Measurements from ENCODE around the gene NFATC1.

The NFATC1 gene

DNA sequence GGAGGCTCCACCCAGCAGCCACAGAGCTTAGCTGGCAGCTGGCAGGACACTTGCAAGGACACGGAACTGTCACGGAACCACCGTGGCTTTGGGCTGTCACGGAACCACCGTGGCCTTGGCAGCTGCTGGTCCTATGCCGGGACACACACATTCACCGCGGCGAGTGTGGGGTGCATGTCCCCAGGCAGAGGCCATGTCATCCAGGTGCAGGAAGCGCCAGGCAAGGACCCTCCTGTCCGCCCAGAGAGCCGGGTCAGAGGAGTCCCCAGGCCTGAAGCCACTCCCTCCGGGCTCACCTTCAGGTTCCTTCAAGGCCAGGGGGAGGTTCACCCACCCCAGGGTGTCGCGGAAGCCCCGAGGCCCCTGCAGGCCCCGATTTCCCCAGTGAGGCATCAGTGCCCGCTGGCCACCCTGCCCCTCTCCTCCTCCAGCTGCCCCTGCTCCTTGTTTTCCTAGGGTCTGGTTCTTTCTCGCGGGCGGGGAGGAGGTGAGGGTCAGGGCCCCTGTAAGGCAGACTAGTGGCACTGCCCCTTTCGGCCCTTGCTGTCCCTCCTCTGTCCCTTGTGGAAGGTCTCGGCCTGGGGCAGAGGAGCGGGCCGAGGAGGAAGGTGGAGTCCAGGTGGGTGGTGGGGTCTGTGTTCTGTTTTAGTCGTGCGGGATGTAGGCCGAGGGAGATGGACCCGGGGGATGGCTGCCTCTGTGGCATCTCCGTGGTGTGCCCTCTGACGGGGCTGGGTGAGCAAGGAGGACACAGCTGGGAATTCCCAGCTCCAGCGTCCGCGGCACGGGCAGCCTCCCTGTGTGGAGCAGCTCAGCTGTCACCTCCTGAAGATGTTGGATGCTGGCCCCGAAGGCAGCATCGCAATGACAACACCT lies 60.6 kb downstream of the NFATC1 start:
- H3K27ac ChIP-seq = no peak overlapping the region
- H3K4me1 ChIP-seq (ENCODE audit: control insufficient read depth in 1 of 2, insufficient read depth in 1 of 2, low read depth in 1 of 2, low read length in 1 of 2) = no peaks in the 10 kb centered on the region
- H3K4me3 ChIP-seq (ENCODE audit: low read depth in 1 of 2, low read length in 1 of 2) = no peak overlapping the region
- H3K36me3 ChIP-seq = peaks cover 38% of the 10 kb centered on the region
- H3K9me3 ChIP-seq = no peaks in the 10 kb centered on the region
- TF ChIP-seq, protein P1, sequence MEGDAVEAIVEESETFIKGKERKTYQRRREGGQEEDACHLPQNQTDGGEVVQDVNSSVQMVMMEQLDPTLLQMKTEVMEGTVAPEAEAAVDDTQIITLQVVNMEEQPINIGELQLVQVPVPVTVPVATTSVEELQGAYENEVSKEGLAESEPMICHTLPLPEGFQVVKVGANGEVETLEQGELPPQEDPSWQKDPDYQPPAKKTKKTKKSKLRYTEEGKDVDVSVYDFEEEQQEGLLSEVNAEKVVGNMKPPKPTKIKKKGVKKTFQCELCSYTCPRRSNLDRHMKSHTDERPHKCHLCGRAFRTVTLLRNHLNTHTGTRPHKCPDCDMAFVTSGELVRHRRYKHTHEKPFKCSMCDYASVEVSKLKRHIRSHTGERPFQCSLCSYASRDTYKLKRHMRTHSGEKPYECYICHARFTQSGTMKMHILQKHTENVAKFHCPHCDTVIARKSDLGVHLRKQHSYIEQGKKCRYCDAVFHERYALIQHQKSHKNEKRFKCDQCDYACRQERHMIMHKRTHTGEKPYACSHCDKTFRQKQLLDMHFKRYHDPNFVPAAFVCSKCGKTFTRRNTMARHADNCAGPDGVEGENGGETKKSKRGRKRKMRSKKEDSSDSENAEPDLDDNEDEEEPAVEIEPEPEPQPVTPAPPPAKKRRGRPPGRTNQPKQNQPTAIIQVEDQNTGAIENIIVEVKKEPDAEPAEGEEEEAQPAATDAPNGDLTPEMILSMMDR (IDR thresholded peaks at IDR 0.05) = no peak
- H3K27me3 ChIP-seq = no peaks in the 10 kb centered on the region

DNA sequence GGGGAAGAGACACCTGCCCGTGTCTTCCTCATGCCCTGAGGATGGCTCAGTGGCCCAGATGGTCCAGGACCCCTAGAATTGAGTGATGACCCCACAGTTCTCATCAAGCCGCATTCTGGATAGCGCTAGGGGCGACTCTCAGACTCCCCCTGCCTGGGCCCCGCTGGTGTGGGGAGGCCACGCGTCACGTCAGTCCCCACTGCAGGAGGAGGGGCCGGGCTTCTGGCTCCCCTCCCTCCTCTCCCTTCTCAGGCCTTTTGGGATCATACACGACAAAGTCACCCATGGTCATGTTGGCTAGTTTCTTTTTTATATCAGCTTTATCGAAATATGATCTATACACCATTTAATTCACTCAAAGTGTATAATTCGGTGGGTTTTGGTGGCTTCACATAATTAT lies 61.5 kb downstream of the NFATC1 start:
- H3K4me3 ChIP-seq (ENCODE audit: low read depth in 1 of 2, low read length in 1 of 2) = no peak overlapping the region
- H3K36me3 ChIP-seq = peaks cover 35% of the 10 kb centered on the region
- H3K27me3 ChIP-seq = no peaks in the 10 kb centered on the region
- H3K4me1 ChIP-seq (ENCODE audit: control insufficient read depth in 1 of 2, insufficient read depth in 1 of 2, low read depth in 1 of 2, low read length in 1 of 2) = no peaks in the 10 kb centered on the region
- TF ChIP-seq, protein P1 (IDR thresholded peaks at IDR 0.05) = no peak
- no peak overlapping the region for H3K27ac ChIP-seq
- H3K9me3 ChIP-seq = no peaks in the 10 kb centered on the region

DNA sequence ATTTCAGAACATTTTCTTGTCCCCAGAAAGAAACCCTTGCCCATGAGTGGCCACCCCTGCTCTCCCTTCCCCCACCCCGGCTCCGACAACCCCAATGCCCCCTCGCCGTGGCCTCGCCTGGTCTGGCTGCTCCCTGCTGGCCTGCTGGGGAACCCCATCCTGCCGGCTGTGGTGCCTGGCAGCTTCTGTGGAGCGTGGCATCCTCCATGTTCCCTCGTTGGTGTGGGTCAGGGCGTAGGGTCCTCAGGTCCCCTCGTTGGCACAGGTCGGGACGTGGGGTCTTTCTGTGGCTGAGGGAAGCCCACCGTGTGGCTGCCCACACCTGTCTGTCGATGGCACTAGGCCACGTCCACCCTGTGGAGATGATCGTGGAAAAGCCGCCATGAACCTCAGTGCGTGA lies 61.9 kb downstream of the NFATC1 start:
- Histone ChIP-seq H3K27ac (no peak overlapping the region), H3K36me3 (peaks cover 31% of the 10 kb centered on the region), H3K9me3 (no peaks in the 10 kb centered on the region), H3K4me3 (ENCODE audit: low read depth in 1 of 2, low read length in 1 of 2) (no peak overlapping the region), H3K27me3 (no peaks in the 10 kb centered on the region), H3K4me1 (ENCODE audit: control insufficient read depth in 1 of 2, insufficient read depth in 1 of 2, low read depth in 1 of 2, low read length in 1 of 2) (no peaks in the 10 kb centered on the region)
- TF ChIP-seq, protein P1 (IDR thresholded peaks at IDR 0.05) = no peak

DNA sequence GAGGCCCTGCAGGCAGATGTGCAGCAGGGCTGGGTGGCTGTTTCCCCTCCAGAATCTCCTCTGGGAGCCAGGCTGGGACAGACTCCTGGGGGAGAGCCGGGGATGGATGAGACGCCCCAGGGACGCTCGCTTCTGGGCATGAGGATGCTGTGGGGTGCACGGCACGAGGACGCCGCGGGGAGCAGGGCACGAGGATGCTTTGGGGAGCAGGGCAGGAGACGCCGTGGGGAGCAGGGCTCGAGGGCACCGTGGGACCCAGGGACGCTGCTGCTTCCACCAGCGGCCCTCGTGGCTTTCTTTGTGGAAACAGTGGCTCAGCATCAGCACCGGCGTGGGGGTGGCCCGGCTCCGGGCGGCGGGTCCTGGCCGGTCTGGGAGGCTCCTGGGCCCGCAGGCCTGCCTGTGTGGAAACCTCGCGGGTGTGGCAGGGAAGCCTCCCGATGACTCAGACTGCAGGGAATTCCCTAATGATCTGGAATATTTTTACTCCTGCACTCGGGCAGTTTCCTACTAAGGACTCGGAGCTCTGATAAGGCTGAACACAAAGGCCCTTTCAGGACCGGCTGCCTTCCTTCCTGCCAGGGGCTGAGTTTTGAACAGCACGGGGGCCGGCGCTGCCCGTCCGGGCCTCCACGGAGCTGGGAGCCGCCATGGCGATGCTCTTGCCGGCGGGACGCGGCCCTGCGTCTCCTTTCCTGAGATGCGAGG lies 62.6 kb downstream of the NFATC1 start:
- Histone ChIP-seq H3K36me3 (peaks cover 25% of the 10 kb centered on the region), H3K4me3 (ENCODE audit: low read depth in 1 of 2, low read length in 1 of 2) (no peak overlapping the region), H3K27ac (no peak overlapping the region), H3K4me1 (ENCODE audit: control insufficient read depth in 1 of 2, insufficient read depth in 1 of 2, low read depth in 1 of 2, low read length in 1 of 2) (no peaks in the 10 kb centered on the region), H3K9me3 (no peaks in the 10 kb centered on the region), H3K27me3 (no peaks in the 10 kb centered on the region)
- TF ChIP-seq, protein P1 (IDR thresholded peaks at IDR 0.05) = no peak

DNA sequence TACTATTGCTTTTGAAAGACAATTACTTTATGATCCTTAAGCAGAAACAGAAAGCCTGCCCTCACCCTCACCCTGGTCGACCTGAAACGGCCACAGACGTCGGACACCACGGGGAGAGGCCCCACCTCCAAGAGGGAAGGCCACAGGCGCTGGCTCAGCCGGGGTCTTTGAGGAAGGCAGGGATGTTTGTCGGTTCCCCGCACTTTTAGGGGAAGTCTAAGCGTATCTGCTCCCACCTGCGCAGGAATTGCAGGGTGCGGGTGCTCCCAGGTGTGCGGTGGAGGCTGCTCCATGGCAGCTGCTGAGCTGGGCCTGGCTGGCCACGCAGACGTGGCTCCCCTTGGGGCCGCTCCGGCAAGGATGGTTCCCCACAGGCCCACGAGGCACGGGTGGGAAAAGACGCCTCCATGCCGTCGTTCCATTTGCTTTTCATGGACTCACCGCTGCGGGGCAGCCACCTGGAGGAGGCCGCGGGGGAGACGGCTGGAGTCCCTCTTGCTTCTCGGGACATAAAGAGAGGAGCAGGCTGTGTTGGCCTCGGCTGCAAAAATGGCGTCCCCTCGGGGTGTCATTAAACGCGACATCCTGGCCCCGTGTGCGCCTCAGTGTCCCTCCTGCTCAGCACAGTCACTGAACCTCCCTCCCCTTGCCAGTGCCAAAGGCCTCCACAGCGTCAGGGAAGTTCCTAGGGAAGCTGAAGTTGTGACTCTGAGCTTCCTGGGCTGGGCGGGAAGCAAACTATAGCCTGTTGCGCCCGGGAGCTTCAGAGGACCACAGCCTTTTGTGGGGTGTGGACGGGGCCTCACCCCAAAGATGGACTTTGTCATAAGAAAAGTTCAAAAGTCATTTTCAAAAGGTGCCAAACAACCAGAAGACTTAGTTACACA lies 63.4 kb downstream of the NFATC1 start:
- TF ChIP-seq, protein P1 (IDR thresholded peaks at IDR 0.05) = no peak
- Histone ChIP-seq H3K4me3 (ENCODE audit: low read depth in 1 of 2, low read length in 1 of 2) (no peak overlapping the region), H3K27me3 (no peaks in the 10 kb centered on the region), H3K36me3 (peaks cover 18% of the 10 kb centered on the region), H3K9me3 (no peaks in the 10 kb centered on the region), H3K27ac (no peak overlapping the region), H3K4me1 (ENCODE audit: control insufficient read depth in 1 of 2, insufficient read depth in 1 of 2, low read depth in 1 of 2, low read length in 1 of 2) (no peaks in the 10 kb centered on the region)
